LHCN-M2 (cell line): ENCODE measurements around the gene BABAM2. TPM values are rescaled to one million over a fixed set of nuclear protein-coding genes. Genes with fewer than 3 reads are reported as not detected.

ENCODE experiments used
- DNase-seq: peaks from one replicate; pipeline ENCODE4 v3.0.0-alpha.2; 2012; ENCODE audit warnings: low read depth
- total RNA-seq: library from RNA; depleted of rRNA; stranded (reverse); fragments of >200 nt; gene quantifications from 2 replicates; pipeline ENCODE4 v1.2.3, GENCODE V29; 2014

The BABAM2 gene
- total RNA-seq, 1 experiment from 2014 or later = 36.6 TPM

GRCh38 chr2:28158791-28159190 lies 268.3 kb downstream of the BABAM2 start:
- no peak for DNase-seq

- DNase-seq = peak; percentile 90
These were observed 270.5 kb downstream of the BABAM2 start for GRCh38 chr2:28160986-28161425.

GRCh38 chr2:28161466-28161865 lies 270.9 kb downstream of the BABAM2 start:
- peak; percentile 73 for DNase-seq

GRCh38 chr2:28162564-28162963 lies 272.0 kb downstream of the BABAM2 start:
- DNase-seq = no peak

GRCh38 chr2:28163028-28163427 lies 272.5 kb downstream of the BABAM2 start:
- no peak for DNase-seq

GRCh38 chr2:28163627-28164279 lies 273.2 kb downstream of the BABAM2 start:
- no peak for DNase-seq

- DNase-seq = peak; percentile 89
These were observed 273.8 kb downstream of the BABAM2 start for GRCh38 chr2:28164280-28164801.

- DNase-seq = no peak
These were observed 274.6 kb downstream of the BABAM2 start for GRCh38 chr2:28165087-28165635.

- peak; percentile 28 for DNase-seq
These were observed 276.4 kb downstream of the BABAM2 start for GRCh38 chr2:28166956-28167355.

- DNase-seq = no peak
These were observed 277.8 kb downstream of the BABAM2 start for GRCh38 chr2:28168376-28168775.

GRCh38 chr2:28169492-28169891 lies 279.0 kb downstream of the BABAM2 start:
- peak; percentile 33 for DNase-seq

GRCh38 chr2:28172114-28172898 lies 281.8 kb downstream of the BABAM2 start:
- no peak for DNase-seq

GRCh38 chr2:28173377-28173776 lies 282.8 kb downstream of the BABAM2 start:
- DNase-seq = no peak

- no peak for DNase-seq
These were observed 283.7 kb downstream of the BABAM2 start for GRCh38 chr2:28174211-28174610.

GRCh38 chr2:28175028-28175427 lies 284.5 kb downstream of the BABAM2 start:
- no peak for DNase-seq

GRCh38 chr2:28178946-28179345 lies 288.4 kb downstream of the BABAM2 start:
- no peak for DNase-seq

GRCh38 chr2:28181801-28182200 lies 291.3 kb downstream of the BABAM2 start:
- no peak for DNase-seq

GRCh38 chr2:28182348-28182747 lies 291.8 kb downstream of the BABAM2 start:
- no peak for DNase-seq

GRCh38 chr2:28185153-28185552 lies 294.6 kb downstream of the BABAM2 start:
- no peak for DNase-seq

GRCh38 chr2:28185891-28186290 lies 295.4 kb downstream of the BABAM2 start:
- peak; percentile 68 for DNase-seq

- no peak for DNase-seq
These were observed 296.7 kb downstream of the BABAM2 start for GRCh38 chr2:28187186-28187585.

- DNase-seq = no peak
These were observed 297.9 kb downstream of the BABAM2 start for GRCh38 chr2:28188436-28188835.
